ENCODE measurements around the gene NUTM1. TPM values are rescaled to one million over a fixed set of nuclear protein-coding genes. Genes with fewer than 3 reads are reported as not detected.
"Not testable (repeated sequence)": the region's sequence is repeated elsewhere in the genome, so short reads cannot be mapped to it uniquely, and the experiment has no call there.

The NUTM1 gene
- total and polyA plus RNA-seq, 8 donors: 0.15 TPM; not detected in 7

GRCh38 chr15:34373951-34374350 is 30.8 kb downstream of the NUTM1 start:
- 71 to 98% (median 87%) methylated on average over 5 to 8 of the region's 8 CpGs for WGBS, 5 donors
- no peak overlapping the region for H3K4me3 ChIP-seq
- peaks cover 0 to under 1% (median 0%) of the 10 kb centered on the region in 4 donors for H3K4me1 ChIP-seq
- no peak for DNase-seq
- no peaks in the 10 kb centered on the region for H3K9me3 ChIP-seq
- H3K36me3 ChIP-seq: no peaks in the 10 kb centered on the region
- no peak overlapping the region for H3K27ac ChIP-seq
- H3K27me3 ChIP-seq: no peaks in the 10 kb centered on the region
- no peak for TF ChIP-seq POLR2A (IDR thresholded peaks at IDR 0.05)
- TF ChIP-seq, protein P1, sequence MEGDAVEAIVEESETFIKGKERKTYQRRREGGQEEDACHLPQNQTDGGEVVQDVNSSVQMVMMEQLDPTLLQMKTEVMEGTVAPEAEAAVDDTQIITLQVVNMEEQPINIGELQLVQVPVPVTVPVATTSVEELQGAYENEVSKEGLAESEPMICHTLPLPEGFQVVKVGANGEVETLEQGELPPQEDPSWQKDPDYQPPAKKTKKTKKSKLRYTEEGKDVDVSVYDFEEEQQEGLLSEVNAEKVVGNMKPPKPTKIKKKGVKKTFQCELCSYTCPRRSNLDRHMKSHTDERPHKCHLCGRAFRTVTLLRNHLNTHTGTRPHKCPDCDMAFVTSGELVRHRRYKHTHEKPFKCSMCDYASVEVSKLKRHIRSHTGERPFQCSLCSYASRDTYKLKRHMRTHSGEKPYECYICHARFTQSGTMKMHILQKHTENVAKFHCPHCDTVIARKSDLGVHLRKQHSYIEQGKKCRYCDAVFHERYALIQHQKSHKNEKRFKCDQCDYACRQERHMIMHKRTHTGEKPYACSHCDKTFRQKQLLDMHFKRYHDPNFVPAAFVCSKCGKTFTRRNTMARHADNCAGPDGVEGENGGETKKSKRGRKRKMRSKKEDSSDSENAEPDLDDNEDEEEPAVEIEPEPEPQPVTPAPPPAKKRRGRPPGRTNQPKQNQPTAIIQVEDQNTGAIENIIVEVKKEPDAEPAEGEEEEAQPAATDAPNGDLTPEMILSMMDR (IDR thresholded peaks at IDR 0.05): no peak
- TF ChIP-seq POLR2AphosphoS5 (IDR thresholded peaks at IDR 0.05): no peak
- no peak for TF ChIP-seq EP300 (IDR thresholded peaks at IDR 0.05)
- intact Hi-C loops (cut with DNase I; ENCODE audit: low total_unique reads): no loop called here

DNA sequence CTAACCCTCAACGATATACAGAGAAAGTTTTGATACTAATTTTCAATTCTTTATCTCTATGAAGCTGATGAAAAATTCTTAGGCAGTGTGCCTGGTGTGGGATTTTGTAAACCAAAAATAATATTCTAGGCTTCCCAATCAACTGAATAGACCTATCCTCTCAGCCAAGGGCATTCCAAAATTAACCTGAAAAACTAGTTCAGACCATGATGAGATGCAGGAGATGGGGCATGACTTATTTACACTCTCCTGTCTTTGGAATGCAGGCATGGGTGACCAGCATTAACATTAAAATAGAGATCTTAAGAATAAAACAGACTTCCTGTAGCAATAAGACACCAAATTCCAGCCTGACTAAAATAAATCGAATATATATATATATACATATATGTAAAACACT is 31.7 kb downstream of the NUTM1 start:
- no peak for DNase-seq
- WGBS, 5 donors: 46 to 91% (median 75%) methylated on average over 2 of the region's 2 CpGs
- TF ChIP-seq POLR2AphosphoS5 (IDR thresholded peaks at IDR 0.05) (no peak), EP300 (IDR thresholded peaks at IDR 0.05) (no peak), POLR2A (IDR thresholded peaks at IDR 0.05) (no peak)
- TF ChIP-seq, protein P1 (IDR thresholded peaks at IDR 0.05): no peak
- H3K4me1 ChIP-seq: no peaks in the 10 kb centered on the region
- H3K4me3 ChIP-seq: no peak overlapping the region
- H3K9me3 ChIP-seq: no peaks in the 10 kb centered on the region
- no peak overlapping the region for H3K27ac ChIP-seq
- H3K36me3 ChIP-seq: no peaks in the 10 kb centered on the region
- no peaks in the 10 kb centered on the region for H3K27me3 ChIP-seq
- intact Hi-C loops (cut with DNase I; ENCODE audit: low total_unique reads): no loop called here

DNA sequence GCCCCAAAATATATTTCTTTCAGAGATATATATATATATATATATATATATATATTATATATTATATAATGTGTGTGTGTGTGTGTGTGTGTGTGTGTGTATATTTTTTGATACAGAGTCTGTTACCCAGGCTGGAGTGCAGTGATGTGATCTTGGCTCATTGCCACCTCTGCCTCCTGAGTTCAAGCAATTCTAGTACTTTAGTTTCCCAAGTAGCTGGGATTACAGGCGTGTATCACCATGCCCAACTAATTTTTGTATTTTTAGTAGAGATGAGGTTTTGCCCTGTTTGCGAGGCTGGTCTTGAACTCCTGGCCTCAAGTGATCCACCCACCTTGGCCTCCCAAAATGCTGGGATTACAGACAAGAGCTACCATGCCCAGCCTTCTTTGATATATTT is 32.4 kb downstream of the NUTM1 start:
- 93 to 96% (median 95%) methylated on average over 2 of the region's 2 CpGs for WGBS, 5 donors
- H3K4me3 ChIP-seq; H3K9me3 ChIP-seq; H3K36me3 ChIP-seq; H3K27me3 ChIP-seq; intact Hi-C loops (cut with DNase I; ENCODE audit: low total_unique reads); H3K4me1 ChIP-seq; DNase-seq; H3K27ac ChIP-seq: not testable (repeated sequence)

GRCh38 chr15:34376856-34377255 is 33.7 kb downstream of the NUTM1 start:
- Histone ChIP-seq H3K27ac (no peak overlapping the region), H3K36me3 (peaks cover 0 to 7% (median 5%) of the 10 kb centered on the region in 4 donors), H3K9me3 (no peaks in the 10 kb centered on the region), H3K4me1 (no peaks in the 10 kb centered on the region), H3K27me3 (no peaks in the 10 kb centered on the region), H3K4me3 (no peak overlapping the region)
- WGBS, 5 donors: 93 to 100% (median 97%) methylated on average over 2 of the region's 2 CpGs
- TF ChIP-seq POLR2A (IDR thresholded peaks at IDR 0.05): no peak
- TF ChIP-seq POLR2AphosphoS5 (IDR thresholded peaks at IDR 0.05): no peak
- no peak for TF ChIP-seq EP300 (IDR thresholded peaks at IDR 0.05)
- TF ChIP-seq, protein P1 (IDR thresholded peaks at IDR 0.05): no peak
- intact Hi-C loops (cut with DNase I; ENCODE audit: low total_unique reads): no loop called here
- no peak for DNase-seq

GRCh38 chr15:34380491-34380890 is 37.4 kb downstream of the NUTM1 start:
- H3K36me3 ChIP-seq; H3K9me3 ChIP-seq; intact Hi-C loops (cut with DNase I; ENCODE audit: low total_unique reads); H3K4me1 ChIP-seq; H3K4me3 ChIP-seq; H3K27me3 ChIP-seq; DNase-seq; H3K27ac ChIP-seq: not testable (repeated sequence)
- 66 to 97% (median 89%) methylated on average over 4 of the region's 4 CpGs for WGBS, 5 donors

GRCh38 chr15:34381829-34382521 is 38.9 kb downstream of the NUTM1 start:
- H3K9me3 ChIP-seq; intact Hi-C loops (cut with DNase I; ENCODE audit: low total_unique reads); H3K4me1 ChIP-seq; H3K4me3 ChIP-seq; H3K27me3 ChIP-seq; DNase-seq; H3K27ac ChIP-seq; H3K36me3 ChIP-seq: not testable (repeated sequence)
- WGBS, 5 donors: no CpG with 5 or more reads among the region's 19 CpGs

DNA sequence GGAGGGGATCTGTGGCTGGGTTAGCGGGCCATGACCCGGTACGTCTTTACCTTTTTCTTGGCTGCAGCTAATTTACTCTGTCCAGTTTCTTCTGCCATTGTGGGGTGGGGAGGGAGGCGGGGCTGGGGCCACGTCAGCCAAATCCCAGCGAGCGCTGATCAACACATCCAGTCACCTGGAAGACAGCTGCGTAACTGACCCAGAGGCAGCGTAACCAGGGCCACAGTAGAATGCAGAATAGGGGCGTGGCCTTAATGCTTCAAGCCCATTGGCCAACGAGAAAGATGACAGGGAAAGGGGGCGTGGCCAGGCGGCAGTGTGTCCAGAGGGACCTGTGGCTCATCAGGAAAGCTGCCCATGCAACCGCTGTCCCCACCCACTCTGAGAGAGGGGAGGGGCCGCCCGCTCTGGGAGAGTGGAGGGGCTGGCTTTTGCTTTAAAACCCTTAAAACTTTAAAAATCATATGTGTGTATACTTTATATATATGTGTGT is 46.5 kb downstream of the NUTM1 start:
- intact Hi-C loops (cut with DNase I; ENCODE audit: low total_unique reads); H3K4me1 ChIP-seq; H3K4me3 ChIP-seq; H3K27me3 ChIP-seq; H3K9me3 ChIP-seq; H3K27ac ChIP-seq; DNase-seq; H3K36me3 ChIP-seq: not testable (repeated sequence)
- no CpG with 5 or more reads among the region's 16 CpGs for WGBS, 5 donors

- not testable (repeated sequence) for H3K36me3 ChIP-seq
These were observed 49.9 kb downstream of the NUTM1 start for GRCh38 chr15:34392981-34393380.

More at GRCh38 chr15:34392981-34393380, 49.9 kb downstream of the NUTM1 start:
- intact Hi-C loops (cut with DNase I; ENCODE audit: low total_unique reads); H3K27ac ChIP-seq; H3K4me3 ChIP-seq; H3K27me3 ChIP-seq; H3K9me3 ChIP-seq; DNase-seq; H3K4me1 ChIP-seq: not testable (repeated sequence)
- WGBS, 5 donors: 100% methylated on average over 1 to 2 of the region's 2 CpGs; no CpG with 5 or more reads in 3 of the 5 donors
